WTC11 (cell line): ENCODE measurements around the gene BMS1. TPM values are rescaled to one million over a fixed set of nuclear protein-coding genes. Genes with fewer than 3 reads are reported as not detected.
"Not testable (repeated sequence)": the region's sequence is repeated elsewhere in the genome, so short reads cannot be mapped to it uniquely, and the experiment has no call there.

ENCODE experiments used
- ATAC-seq: fragments of 200-7000 bp; cut with Tn5 transposase; 2 replicates; pipeline ENCODE4 v1.10.0; 2021; ENCODE audit warnings: mild to moderate bottlenecking, moderate library complexity
- CTCF ChIA-PET: fragments of 300-600 bp; sonication (Branson Sonifier 250); formaldehyde crosslinking; loops from one replicate; lab custom pipeline; 2021; ENCODE audit warnings: antibody characterized with exemption; lab: Charles Lee
- POLR2A ChIA-PET: fragments of 350-600 bp; sonication (Branson Sonifier 250); formaldehyde crosslinking; loops from one replicate; lab custom pipeline; 2021; ENCODE audit warnings: antibody characterized with exemption; lab: Charles Lee
- DNase-seq: peaks from one replicate; pipeline ENCODE4 v3.0.0; 2021; ENCODE audit warnings: low spot score
- H3K27ac Mint-ChIP-seq: 2 replicates; pipeline ENCODE4 v1.8.0; 2021; ENCODE audit warnings: mixed read lengths
- H3K27me3 Mint-ChIP-seq: 2 replicates; pipeline ENCODE4 v1.8.0; 2021; ENCODE audit warnings: low read depth, mild to moderate bottlenecking, moderate library complexity, mixed read lengths
- H3K36me3 Mint-ChIP-seq: 2 replicates; pipeline ENCODE4 v1.8.0; 2021; ENCODE audit warnings: mixed read lengths
- H3K4me1 Mint-ChIP-seq: 2 replicates; pipeline ENCODE4 v1.8.0; 2022; ENCODE audit warnings: mixed read lengths
- H3K4me3 Mint-ChIP-seq: 2 replicates; pipeline ENCODE4 v1.8.0; 2021; ENCODE audit warnings: mild to moderate bottlenecking, moderate library complexity, mixed read lengths
- H3K9me3 Mint-ChIP-seq: 2 replicates; pipeline ENCODE4 v1.8.0; 2021; ENCODE audit warnings: mixed read lengths
- CBFB ChIP-seq: sonication (generic); formaldehyde crosslinking; IDR thresholded peaks from 2 replicates; pipeline ENCODE4 v1.8.1; 2022; ENCODE audit warnings: mild to moderate bottlenecking, low read depth, missing genetic modification reagents
- E2F1 ChIP-seq: sonication (generic); formaldehyde crosslinking; IDR thresholded peaks from 2 replicates; pipeline ENCODE4 v1.8.0; 2022; ENCODE audit warnings: mild to moderate bottlenecking, missing genetic modification reagents
- EMX1 ChIP-seq: fragments of 250-450 bp; sonication (Bioruptor Pico); IDR thresholded peaks from 2 replicates; pipeline ENCODE4 v1.8.0; 2021; ENCODE audit warnings: mild to moderate bottlenecking
- ETV6 ChIP-seq: sonication (generic); formaldehyde crosslinking; IDR thresholded peaks from 2 replicates; pipeline ENCODE4 v1.8.1; 2022; ENCODE audit warnings: mild to moderate bottlenecking, missing genetic modification reagents
- FOXK1 ChIP-seq: sonication (generic); formaldehyde crosslinking; IDR thresholded peaks from 2 replicates; pipeline ENCODE4 v1.8.0; 2022; ENCODE audit warnings: mild to moderate bottlenecking, moderate library complexity, missing genetic modification reagents
- FOXP1 ChIP-seq: sonication (generic); formaldehyde crosslinking; IDR thresholded peaks from 2 replicates; pipeline ENCODE4 v1.8.0; 2022; ENCODE audit warnings: missing genetic modification reagents, mild to moderate bottlenecking, moderate library complexity, borderline replicate concordance
- HMGA2 ChIP-seq: fragments of 250-450 bp; sonication (Bioruptor Pico); IDR thresholded peaks from 2 replicates; pipeline ENCODE4 v1.4.0; 2021; ENCODE audit warnings: mild to moderate bottlenecking, moderate library complexity
- IRF2 ChIP-seq: sonication (generic); formaldehyde crosslinking; IDR thresholded peaks from 2 replicates; pipeline ENCODE4 v1.8.0; 2022; ENCODE audit warnings: low read depth, missing genetic modification reagents, borderline replicate concordance
- KAT7 ChIP-seq: sonication (generic); formaldehyde crosslinking; IDR thresholded peaks from 2 replicates; pipeline ENCODE4 v1.8.1; 2023; ENCODE audit warnings: missing genetic modification reagents, mild to moderate bottlenecking, borderline replicate concordance
- MAX ChIP-seq: sonication (generic); formaldehyde crosslinking; IDR thresholded peaks from 2 replicates; pipeline ENCODE4 v1.8.0; 2022; ENCODE audit warnings: mild to moderate bottlenecking, missing genetic modification reagents
- MYBL2 ChIP-seq: sonication (generic); formaldehyde crosslinking; IDR thresholded peaks from 2 replicates; pipeline ENCODE4 v1.8.1; 2023; ENCODE audit warnings: mild to moderate bottlenecking, moderate library complexity, missing genetic modification reagents
- SMAD3 ChIP-seq: sonication (generic); formaldehyde crosslinking; IDR thresholded peaks from 2 replicates; pipeline ENCODE4 v1.8.0; 2022; ENCODE audit warnings: missing genetic modification reagents, mild to moderate bottlenecking, borderline replicate concordance
- SP1 ChIP-seq: sonication (generic); formaldehyde crosslinking; conservative IDR thresholded peaks from 2 replicates; pipeline ENCODE4 v1.8.1; 2022; ENCODE audit warnings: missing genetic modification reagents
- ZNF219 ChIP-seq: sonication (generic); formaldehyde crosslinking; IDR thresholded peaks from 2 replicates; pipeline ENCODE4 v1.8.0; 2023; ENCODE audit warnings: missing genetic modification reagents, mild to moderate bottlenecking, borderline replicate concordance
- ZNF396 ChIP-seq: fragments of 250-450 bp; sonication (Bioruptor Pico); IDR thresholded peaks from 2 replicates; pipeline ENCODE4 v1.8.0; 2021; ENCODE audit warnings: mild to moderate bottlenecking, moderate library complexity, borderline replicate concordance
- ZNF423 ChIP-seq: fragments of 250-450 bp; sonication (Bioruptor Pico); IDR thresholded peaks from 2 replicates; pipeline ENCODE4 v2.1.2; 2022; ENCODE audit warnings: mild to moderate bottlenecking, moderate library complexity
- total RNA-seq: library from RNA; stranded (reverse); gene quantifications from 3 replicates; pipeline ENCODE4 v1.2.3, GENCODE V29; 2021
- TF ChIP-seq, protein P1 (sequence below): sonication (generic); formaldehyde crosslinking; IDR thresholded peaks from 2 replicates; pipeline ENCODE4 v1.8.0; 2022; ENCODE audit warnings: missing genetic modification reagents
- TF ChIP-seq, protein P2 (sequence below): sonication (generic); formaldehyde crosslinking; IDR thresholded peaks from 2 replicates; pipeline ENCODE4 v1.8.1; 2022; ENCODE audit warnings: low read depth, mild to moderate bottlenecking, moderate library complexity, missing genetic modification reagents, borderline replicate concordance
- TF ChIP-seq, protein P3 (sequence below): fragments of 200-600 bp; IDR thresholded peaks from 2 replicates; pipeline ENCODE4 v1.8.0; 2022; ENCODE audit warnings: antibody characterized with exemption

BMS1 gene
- total RNA-seq, 1 experiment from 2014 or later = 37.7 TPM

GRCh38 chr10:42867571-42867970 lies 85.0 kb downstream of the BMS1 start:
- TF ChIP-seq, protein P1, sequence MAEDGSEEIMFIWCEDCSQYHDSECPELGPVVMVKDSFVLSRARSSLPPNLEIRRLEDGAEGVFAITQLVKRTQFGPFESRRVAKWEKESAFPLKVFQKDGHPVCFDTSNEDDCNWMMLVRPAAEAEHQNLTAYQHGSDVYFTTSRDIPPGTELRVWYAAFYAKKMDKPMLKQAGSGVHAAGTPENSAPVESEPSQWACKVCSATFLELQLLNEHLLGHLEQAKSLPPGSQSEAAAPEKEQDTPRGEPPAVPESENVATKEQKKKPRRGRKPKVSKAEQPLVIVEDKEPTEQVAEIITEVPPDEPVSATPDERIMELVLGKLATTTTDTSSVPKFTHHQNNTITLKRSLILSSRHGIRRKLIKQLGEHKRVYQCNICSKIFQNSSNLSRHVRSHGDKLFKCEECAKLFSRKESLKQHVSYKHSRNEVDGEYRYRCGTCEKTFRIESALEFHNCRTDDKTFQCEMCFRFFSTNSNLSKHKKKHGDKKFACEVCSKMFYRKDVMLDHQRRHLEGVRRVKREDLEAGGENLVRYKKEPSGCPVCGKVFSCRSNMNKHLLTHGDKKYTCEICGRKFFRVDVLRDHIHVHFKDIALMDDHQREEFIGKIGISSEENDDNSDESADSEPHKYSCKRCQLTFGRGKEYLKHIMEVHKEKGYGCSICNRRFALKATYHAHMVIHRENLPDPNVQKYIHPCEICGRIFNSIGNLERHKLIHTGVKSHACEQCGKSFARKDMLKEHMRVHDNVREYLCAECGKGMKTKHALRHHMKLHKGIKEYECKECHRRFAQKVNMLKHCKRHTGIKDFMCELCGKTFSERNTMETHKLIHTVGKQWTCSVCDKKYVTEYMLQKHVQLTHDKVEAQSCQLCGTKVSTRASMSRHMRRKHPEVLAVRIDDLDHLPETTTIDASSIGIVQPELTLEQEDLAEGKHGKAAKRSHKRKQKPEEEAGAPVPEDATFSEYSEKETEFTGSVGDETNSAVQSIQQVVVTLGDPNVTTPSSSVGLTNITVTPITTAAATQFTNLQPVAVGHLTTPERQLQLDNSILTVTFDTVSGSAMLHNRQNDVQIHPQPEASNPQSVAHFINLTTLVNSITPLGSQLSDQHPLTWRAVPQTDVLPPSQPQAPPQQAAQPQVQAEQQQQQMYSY (CRISPR knock-in tag) = no peak
- TF ChIP-seq ZNF423 (CRISPR knock-in tag) (no peak), E2F1 (CRISPR knock-in tag) (no peak), IRF2 (CRISPR knock-in tag) (no peak), FOXK1 (CRISPR knock-in tag) (no peak), SP1 (CRISPR knock-in tag) (no peak)
- Mint-ChIP-seq H3K27ac (no peak overlapping the region), H3K27me3 (peaks cover 20% of the 10 kb centered on the region), H3K4me1 (peaks cover 17% of the 10 kb centered on the region), H3K4me3 (no peak overlapping the region), H3K36me3 (no peaks in the 10 kb centered on the region), H3K9me3 (no peaks in the 10 kb centered on the region)
- ChIA-PET POLR2A (no interaction called here), CTCF (interaction anchor here (0.6 to 5.8 kb wide), 7 partner anchors 23 to 238 kb away, joined by 3 to 66 read pairs (median 4); no protein-coding TSS in a partner anchor)
- DNase-seq (no peak), ATAC-seq (no peak)

GRCh38 chr10:42868530-42868929 lies 85.9 kb downstream of the BMS1 start:
- H3K36me3 Mint-ChIP-seq = no peaks in the 10 kb centered on the region
- CTCF ChIA-PET = interaction anchor here (0.6 to 5.8 kb wide), 3 partner anchors 211 to 402 kb away, joined by 3 to 66 read pairs (median 5); no protein-coding TSS in a partner anchor
- TF ChIP-seq EMX1 (CRISPR knock-in tag) (no peak), KAT7 (CRISPR knock-in tag) (no peak), FOXP1 (CRISPR knock-in tag) (no peak), SMAD3 (CRISPR knock-in tag) (no peak), MYBL2 (CRISPR knock-in tag) (no peak), MAX (CRISPR knock-in tag) (no peak), ETV6 (CRISPR knock-in tag) (no peak)
- TF ChIP-seq, protein P2, sequence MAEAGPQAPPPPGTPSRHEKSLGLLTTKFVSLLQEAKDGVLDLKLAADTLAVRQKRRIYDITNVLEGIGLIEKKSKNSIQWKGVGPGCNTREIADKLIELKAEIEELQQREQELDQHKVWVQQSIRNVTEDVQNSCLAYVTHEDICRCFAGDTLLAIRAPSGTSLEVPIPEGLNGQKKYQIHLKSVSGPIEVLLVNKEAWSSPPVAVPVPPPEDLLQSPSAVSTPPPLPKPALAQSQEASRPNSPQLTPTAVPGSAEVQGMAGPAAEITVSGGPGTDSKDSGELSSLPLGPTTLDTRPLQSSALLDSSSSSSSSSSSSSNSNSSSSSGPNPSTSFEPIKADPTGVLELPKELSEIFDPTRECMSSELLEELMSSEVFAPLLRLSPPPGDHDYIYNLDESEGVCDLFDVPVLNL = no peak
- TF ChIP-seq, protein P3, sequence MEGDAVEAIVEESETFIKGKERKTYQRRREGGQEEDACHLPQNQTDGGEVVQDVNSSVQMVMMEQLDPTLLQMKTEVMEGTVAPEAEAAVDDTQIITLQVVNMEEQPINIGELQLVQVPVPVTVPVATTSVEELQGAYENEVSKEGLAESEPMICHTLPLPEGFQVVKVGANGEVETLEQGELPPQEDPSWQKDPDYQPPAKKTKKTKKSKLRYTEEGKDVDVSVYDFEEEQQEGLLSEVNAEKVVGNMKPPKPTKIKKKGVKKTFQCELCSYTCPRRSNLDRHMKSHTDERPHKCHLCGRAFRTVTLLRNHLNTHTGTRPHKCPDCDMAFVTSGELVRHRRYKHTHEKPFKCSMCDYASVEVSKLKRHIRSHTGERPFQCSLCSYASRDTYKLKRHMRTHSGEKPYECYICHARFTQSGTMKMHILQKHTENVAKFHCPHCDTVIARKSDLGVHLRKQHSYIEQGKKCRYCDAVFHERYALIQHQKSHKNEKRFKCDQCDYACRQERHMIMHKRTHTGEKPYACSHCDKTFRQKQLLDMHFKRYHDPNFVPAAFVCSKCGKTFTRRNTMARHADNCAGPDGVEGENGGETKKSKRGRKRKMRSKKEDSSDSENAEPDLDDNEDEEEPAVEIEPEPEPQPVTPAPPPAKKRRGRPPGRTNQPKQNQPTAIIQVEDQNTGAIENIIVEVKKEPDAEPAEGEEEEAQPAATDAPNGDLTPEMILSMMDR = no peak
- ATAC-seq = no peak
- no peak for DNase-seq
- H3K4me1 Mint-ChIP-seq = peaks cover 13% of the 10 kb centered on the region
- POLR2A ChIA-PET = no interaction called here
- peak overlapping the region; percentile 4; the same call in 1 of the 2 replicates for H3K27ac Mint-ChIP-seq
- peaks cover 20% of the 10 kb centered on the region for H3K27me3 Mint-ChIP-seq
- H3K4me3 Mint-ChIP-seq = no peak overlapping the region
- H3K9me3 Mint-ChIP-seq = no peaks in the 10 kb centered on the region

GRCh38 chr10:42869977-42870350 lies 87.4 kb downstream of the BMS1 start:
- H3K4me1 Mint-ChIP-seq = peaks cover 9% of the 10 kb centered on the region
- H3K4me3 Mint-ChIP-seq = no peak overlapping the region
- H3K36me3 Mint-ChIP-seq = no peaks in the 10 kb centered on the region
- no peaks in the 10 kb centered on the region for H3K9me3 Mint-ChIP-seq
- DNase-seq (no peak), ATAC-seq (no peak)
- CTCF ChIA-PET = no interaction called here
- H3K27me3 Mint-ChIP-seq = peaks cover 13% of the 10 kb centered on the region
- POLR2A ChIA-PET = no interaction called here
- no peak overlapping the region for H3K27ac Mint-ChIP-seq
- no peak for TF ChIP-seq EMX1 (CRISPR knock-in tag)
- no peak for TF ChIP-seq CBFB
- no peak for TF ChIP-seq ZNF219 (CRISPR knock-in tag)
- no peak for TF ChIP-seq SP1 (CRISPR knock-in tag)
- TF ChIP-seq HMGA2 = no peak
- TF ChIP-seq ZNF396 = no peak
- TF ChIP-seq FOXK1 (CRISPR knock-in tag) = no peak
- TF ChIP-seq FOXP1 (CRISPR knock-in tag) = no peak

- H3K27me3 Mint-ChIP-seq, DNase-seq, H3K4me3 Mint-ChIP-seq, H3K9me3 Mint-ChIP-seq, POLR2A ChIA-PET, H3K36me3 Mint-ChIP-seq, H3K27ac Mint-ChIP-seq, ATAC-seq: not testable (repeated sequence)
- H3K4me1 Mint-ChIP-seq = peaks cover 13% of the 10 kb centered on the region
- CTCF ChIA-PET = interaction anchor here (0.8 to 1.5 kb wide), 3 partner anchors 14 to 194 kb away, joined by 3 read pairs; no protein-coding TSS in a partner anchor
Measured at GRCh38 chr10:42871138-42871641, 88.6 kb downstream of the BMS1 start.
